ENCODE results near the gene CRHBP.
A peak's percentile ranks its signal among the peaks of the same experiment; 100 is the strongest.

Gene CRHBP

GRCh38 chr5:76920491-76920890, 32.4 kb upstream of the CRHBP start:
- Histone ChIP-seq H2BK15ac (replicated peaks; ENCODE audit: low read depth) (no peak overlapping the region), H3K27me3 (ENCODE audit: insufficient read depth, low read length, poor library complexity) (no peaks in the 10 kb centered on the region), H3K56ac (ENCODE audit: low read length) (peak overlapping the region; percentile 25), H4K5ac (ENCODE audit: low read length) (no peak overlapping the region), H2AK5ac (ENCODE audit: low read length) (no peak overlapping the region), H3K27ac (ENCODE audit: low read depth, low read length) (no peak overlapping the region), H3K18ac (ENCODE audit: low read length) (no peak overlapping the region), H3K79me1 (ENCODE audit: low read length) (no peaks in the 10 kb centered on the region), H3K23ac (ENCODE audit: low read length) (no peak overlapping the region), H3K4ac (ENCODE audit: low read depth, low read length) (no peak overlapping the region), H3K9ac (ENCODE audit: low read length) (no peak overlapping the region), H3K4me3 (ENCODE audit: low read length) (no peak overlapping the region), H2BK5ac (ENCODE audit: low read length) (no peak overlapping the region), H3K79me2 (ENCODE audit: control insufficient read depth, insufficient read depth, low read length) (no peaks in the 10 kb centered on the region), H3K36me3 (ENCODE audit: control insufficient read depth, insufficient read depth, low read length) (no peaks in the 10 kb centered on the region), H4K8ac (ENCODE audit: low read depth, low read length) (no peak overlapping the region), H3K4me2 (ENCODE audit: low read length) (no peak overlapping the region), H3K4me1 (ENCODE audit: control insufficient read depth, low read depth, low read length) (no peaks in the 10 kb centered on the region), H2BK120ac (ENCODE audit: low read depth, low read length) (no peak overlapping the region)
- no CpG with 5 or more reads among the region's 4 CpGs for WGBS (ENCODE audit: extremely low coverage, insufficient coverage, low lambda C conversion rate)
- no peak for DNase-seq

GRCh38 chr5:76926329-76927105, 26.3 kb upstream of the CRHBP start:
- Histone ChIP-seq H3K27me3 (ENCODE audit: insufficient read depth, low read length, poor library complexity) (no peaks in the 10 kb centered on the region), H3K4me3 (ENCODE audit: low read length) (no peak overlapping the region), H3K36me3 (ENCODE audit: control insufficient read depth, insufficient read depth, low read length) (no peaks in the 10 kb centered on the region), H3K79me1 (ENCODE audit: low read length) (no peaks in the 10 kb centered on the region), H2BK5ac (ENCODE audit: low read length) (peak overlapping the region; percentile 54), H2BK15ac (replicated peaks; ENCODE audit: low read depth) (no peak overlapping the region), H2BK120ac (ENCODE audit: low read depth, low read length) (no peak overlapping the region), H3K4ac (ENCODE audit: low read depth, low read length) (no peak overlapping the region), H3K23ac (ENCODE audit: low read length) (no peak overlapping the region), H3K9ac (ENCODE audit: low read length) (peak overlapping the region; percentile 20), H3K79me2 (ENCODE audit: control insufficient read depth, insufficient read depth, low read length) (no peaks in the 10 kb centered on the region), H3K4me1 (ENCODE audit: control insufficient read depth, low read depth, low read length) (peaks cover 6% of the 10 kb centered on the region), H4K5ac (ENCODE audit: low read length) (no peak overlapping the region), H3K18ac (ENCODE audit: low read length) (no peak overlapping the region), H3K56ac (ENCODE audit: low read length) (peak overlapping the region; percentile 67), H3K4me2 (ENCODE audit: low read length) (no peak overlapping the region), H2AK5ac (ENCODE audit: low read length) (no peak overlapping the region), H4K8ac (ENCODE audit: low read depth, low read length) (no peak overlapping the region), H3K27ac (ENCODE audit: low read depth, low read length) (peak overlapping the region; percentile 43)
- no CpG with 5 or more reads among the region's 6 CpGs for WGBS (ENCODE audit: extremely low coverage, insufficient coverage, low lambda C conversion rate)
- DNase-seq, result peak; percentile 38

GRCh38 chr5:76927961-76928360, 24.9 kb upstream of the CRHBP start:
- Histone ChIP-seq H3K79me2 (ENCODE audit: control insufficient read depth, insufficient read depth, low read length) (no peaks in the 10 kb centered on the region), H3K23ac (ENCODE audit: low read length) (peak overlapping the region; percentile 36), H3K79me1 (ENCODE audit: low read length) (no peaks in the 10 kb centered on the region), H3K36me3 (ENCODE audit: control insufficient read depth, insufficient read depth, low read length) (no peaks in the 10 kb centered on the region), H3K4ac (ENCODE audit: low read depth, low read length) (peak overlapping the region; percentile 85), H2BK120ac (ENCODE audit: low read depth, low read length) (no peak overlapping the region), H3K4me3 (ENCODE audit: low read length) (no peak overlapping the region), H3K4me2 (ENCODE audit: low read length) (no peak overlapping the region), H4K5ac (ENCODE audit: low read length) (no peak overlapping the region), H3K56ac (ENCODE audit: low read length) (peak overlapping the region; percentile 2), H3K27me3 (ENCODE audit: insufficient read depth, low read length, poor library complexity) (no peaks in the 10 kb centered on the region), H3K9ac (ENCODE audit: low read length) (no peak overlapping the region), H3K4me1 (ENCODE audit: control insufficient read depth, low read depth, low read length) (peaks cover 6% of the 10 kb centered on the region), H2BK15ac (replicated peaks; ENCODE audit: low read depth) (no peak overlapping the region), H4K8ac (ENCODE audit: low read depth, low read length) (no peak overlapping the region), H3K27ac (ENCODE audit: low read depth, low read length) (no peak overlapping the region), H2BK5ac (ENCODE audit: low read length) (no peak overlapping the region), H2AK5ac (ENCODE audit: low read length) (no peak overlapping the region), H3K18ac (ENCODE audit: low read length) (no peak overlapping the region)
- no CpG with 5 or more reads among the region's 4 CpGs for WGBS (ENCODE audit: extremely low coverage, insufficient coverage, low lambda C conversion rate)
- DNase-seq, result no peak

GRCh38 chr5:76930083-76930482, 22.8 kb upstream of the CRHBP start:
- no peak for DNase-seq
- Histone ChIP-seq H2BK120ac (ENCODE audit: low read depth, low read length) (no peak overlapping the region), H2AK5ac (ENCODE audit: low read length) (no peak overlapping the region), H4K8ac (ENCODE audit: low read depth, low read length) (no peak overlapping the region), H3K4me3 (ENCODE audit: low read length) (no peak overlapping the region), H2BK5ac (ENCODE audit: low read length) (no peak overlapping the region), H3K4me1 (ENCODE audit: control insufficient read depth, low read depth, low read length) (peaks cover 6% of the 10 kb centered on the region), H3K56ac (ENCODE audit: low read length) (no peak overlapping the region), H3K23ac (ENCODE audit: low read length) (no peak overlapping the region), H3K27me3 (ENCODE audit: insufficient read depth, low read length, poor library complexity) (no peaks in the 10 kb centered on the region), H3K79me2 (ENCODE audit: control insufficient read depth, insufficient read depth, low read length) (no peaks in the 10 kb centered on the region), H3K79me1 (ENCODE audit: low read length) (no peaks in the 10 kb centered on the region), H3K4me2 (ENCODE audit: low read length) (no peak overlapping the region), H3K9ac (ENCODE audit: low read length) (no peak overlapping the region), H3K36me3 (ENCODE audit: control insufficient read depth, insufficient read depth, low read length) (no peaks in the 10 kb centered on the region), H3K27ac (ENCODE audit: low read depth, low read length) (no peak overlapping the region), H2BK15ac (replicated peaks; ENCODE audit: low read depth) (no peak overlapping the region), H3K18ac (ENCODE audit: low read length) (no peak overlapping the region), H3K4ac (ENCODE audit: low read depth, low read length) (no peak overlapping the region), H4K5ac (ENCODE audit: low read length) (no peak overlapping the region)
- no CpG with 5 or more reads among the region's 4 CpGs for WGBS (ENCODE audit: extremely low coverage, insufficient coverage, low lambda C conversion rate)

- Histone ChIP-seq H3K4me1 (ENCODE audit: control insufficient read depth, low read depth, low read length) (no peaks in the 10 kb centered on the region), H3K79me1 (ENCODE audit: low read length) (no peaks in the 10 kb centered on the region), H3K18ac (ENCODE audit: low read length) (no peak overlapping the region), H3K9ac (ENCODE audit: low read length) (no peak overlapping the region), H3K23ac (ENCODE audit: low read length) (no peak overlapping the region), H4K8ac (ENCODE audit: low read depth, low read length) (no peak overlapping the region), H2BK15ac (replicated peaks; ENCODE audit: low read depth) (no peak overlapping the region), H4K5ac (ENCODE audit: low read length) (no peak overlapping the region), H3K36me3 (ENCODE audit: control insufficient read depth, insufficient read depth, low read length) (no peaks in the 10 kb centered on the region), H2AK5ac (ENCODE audit: low read length) (no peak overlapping the region), H3K27ac (ENCODE audit: low read depth, low read length) (no peak overlapping the region), H2BK120ac (ENCODE audit: low read depth, low read length) (no peak overlapping the region), H2BK5ac (ENCODE audit: low read length) (no peak overlapping the region), H3K4me2 (ENCODE audit: low read length) (no peak overlapping the region), H3K4me3 (ENCODE audit: low read length) (no peak overlapping the region), H3K56ac (ENCODE audit: low read length) (no peak overlapping the region), H3K4ac (ENCODE audit: low read depth, low read length) (no peak overlapping the region), H3K79me2 (ENCODE audit: control insufficient read depth, insufficient read depth, low read length) (no peaks in the 10 kb centered on the region), H3K27me3 (ENCODE audit: insufficient read depth, low read length, poor library complexity) (no peaks in the 10 kb centered on the region)
- DNase-seq, result no peak
These were observed 14.7 kb upstream of the CRHBP start for GRCh38 chr5:76938177-76938576.

- H3K56ac ChIP-seq (ENCODE audit: low read length), result no peak overlapping the region
- no peak overlapping the region for H2BK15ac ChIP-seq (replicated peaks; ENCODE audit: low read depth)
- H3K36me3 ChIP-seq (ENCODE audit: control insufficient read depth, insufficient read depth, low read length), result no peaks in the 10 kb centered on the region
- no peak overlapping the region for H4K5ac ChIP-seq (ENCODE audit: low read length)
- H3K79me1 ChIP-seq (ENCODE audit: low read length), result no peaks in the 10 kb centered on the region
- H3K27ac ChIP-seq (ENCODE audit: low read depth, low read length), result no peak overlapping the region
- H3K4me3 ChIP-seq (ENCODE audit: low read length), result no peak overlapping the region
- no peak overlapping the region for H2BK120ac ChIP-seq (ENCODE audit: low read depth, low read length)
- no peak overlapping the region for H3K23ac ChIP-seq (ENCODE audit: low read length)
- no peak for DNase-seq
- H3K9ac ChIP-seq (ENCODE audit: low read length), result no peak overlapping the region
- WGBS (ENCODE audit: extremely low coverage, insufficient coverage, low lambda C conversion rate), result no CpG with 5 or more reads among the region's 4 CpGs
- no peak overlapping the region for H2BK5ac ChIP-seq (ENCODE audit: low read length)
- no peak overlapping the region for H2AK5ac ChIP-seq (ENCODE audit: low read length)
- no peaks in the 10 kb centered on the region for H3K27me3 ChIP-seq (ENCODE audit: insufficient read depth, low read length, poor library complexity)
- H3K4ac ChIP-seq (ENCODE audit: low read depth, low read length), result no peak overlapping the region
- no peaks in the 10 kb centered on the region for H3K79me2 ChIP-seq (ENCODE audit: control insufficient read depth, insufficient read depth, low read length)
- H3K18ac ChIP-seq (ENCODE audit: low read length), result no peak overlapping the region
- no peak overlapping the region for H4K8ac ChIP-seq (ENCODE audit: low read depth, low read length)
- no peaks in the 10 kb centered on the region for H3K4me1 ChIP-seq (ENCODE audit: control insufficient read depth, low read depth, low read length)
- H3K4me2 ChIP-seq (ENCODE audit: low read length), result no peak overlapping the region
These were observed 11.8 kb upstream of the CRHBP start for GRCh38 chr5:76941000-76941399.

Measured in mesendoderm (in vitro differentiated cells).